ENCODE data around the gene NTSR2. TPM values are rescaled to one million over a fixed set of nuclear protein-coding genes. Genes with fewer than 3 reads are reported as not detected.

NTSR2 gene
- total and polyA plus RNA-seq, 2 of the 8 experiments (the other 6 are each of a cell fraction or from before 2014, with no cell fraction given), result 0.05 TPM; not detected in 1

DNA sequence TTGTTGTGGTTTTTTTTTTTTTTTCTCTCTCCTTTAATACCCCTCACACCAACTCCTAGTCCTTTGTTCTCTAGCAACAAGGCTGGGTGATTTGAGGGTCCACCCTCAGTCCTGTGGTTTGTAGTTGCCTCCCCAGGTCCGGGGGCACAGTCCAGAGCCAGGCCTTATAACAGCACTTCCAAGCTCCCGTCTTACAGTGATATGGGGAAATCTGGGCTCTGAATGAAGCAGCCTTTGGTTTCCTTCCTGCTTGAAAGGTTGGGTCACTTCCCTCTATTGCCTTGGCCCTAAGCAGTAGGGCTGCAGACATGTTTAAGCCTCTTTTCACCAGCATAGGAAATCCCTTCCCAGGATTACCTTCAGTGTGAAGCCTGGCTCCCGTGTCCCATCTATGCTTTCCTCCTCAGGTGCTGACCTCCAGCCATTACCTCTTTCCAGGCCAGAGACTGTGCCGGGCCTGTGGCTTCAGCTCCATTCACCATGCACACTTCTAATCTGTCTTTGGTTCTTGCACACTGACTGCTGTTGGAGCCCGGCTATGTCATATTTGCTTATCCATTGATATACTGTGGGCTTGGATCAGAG, 21.2 kb upstream of the NTSR2 start:
- FAIRE-seq, result no peak
- CTCF ChIA-PET (ENCODE audit: partially characterized antibody), result interaction anchor here (0.7 to 10.9 kb wide), 5 partner anchors 9 to 440 kb away, joined by 3 to 91 read pairs (median 25); partner anchors contain the start of gene LPIN1
- Histone ChIP-seq H2AFZ (ENCODE audit: low read length) (0 out of 2 replicates have a peak overlapping the region, but pooled peaks have one; percentile 15), H3K9ac (replicated peaks in 1 of 4; ENCODE audit: extremely low read depth in 1 of 4, low read depth in 3 of 4, low read length in 3 of 4) (no peak overlapping the region), H2BK15ac (ENCODE audit: low read length) (no peak overlapping the region), H3K23me2 (ENCODE audit: low read depth, low read length) (no peaks in the 10 kb centered on the region), H2AK5ac (ENCODE audit: low read depth, low read length) (no peak overlapping the region), H3K4me3 (ENCODE audit: extremely low read depth in 1 of 4, insufficient read depth in 2 of 4, low read depth in 3 of 4, low read length in 4 of 4) (no peak overlapping the region), H2BK12ac (ENCODE audit: low read depth, low read length) (no peak overlapping the region), H3K79me1 (ENCODE audit: low read depth, low read length) (no peaks in the 10 kb centered on the region), H4K8ac (ENCODE audit: extremely low read depth, insufficient read depth, low read length) (no peak overlapping the region), H4K91ac (replicated peaks; ENCODE audit: insufficient read length, low read length) (no peak overlapping the region), H2BK5ac (ENCODE audit: low read depth, low read length) (no peak overlapping the region), H3K14ac (ENCODE audit: insufficient read length) (no peak overlapping the region), H2BK120ac (replicated peaks; ENCODE audit: low read depth, low read length) (no peak overlapping the region), H3K56ac (replicated peaks; ENCODE audit: insufficient read length, low read depth, low read length) (no peak overlapping the region), H4K20me1 (replicated peaks in 1 of 2; ENCODE audit: control insufficient read depth in 1 of 2, insufficient read depth in 2 of 2, low read length in 2 of 2) (no peaks in the 10 kb centered on the region), H3K4ac (replicated peaks; ENCODE audit: insufficient read length, low read depth, low read length) (no peak overlapping the region), H3K79me2 (ENCODE audit: control insufficient read depth in 1 of 2, insufficient read depth in 2 of 2, low read length in 2 of 2) (no peaks in the 10 kb centered on the region), H3K4me1 (replicated peaks in 1 of 4; ENCODE audit: control insufficient read depth in 3 of 4, insufficient read depth in 4 of 4, low read length in 3 of 4) (no peaks in the 10 kb centered on the region; a peak in 1 of 7 replicates), H3K36me3 (ENCODE audit: control insufficient read depth in 2 of 4, insufficient read depth in 4 of 4, low read length in 3 of 4) (no peaks in the 10 kb centered on the region), H3K27me3 (replicated peaks in 1 of 4; ENCODE audit: control insufficient read depth in 3 of 4, extremely low read depth in 1 of 4, insufficient read depth in 3 of 4, low read length in 3 of 4) (peaks cover 0 to 2% (median 0%) of the 10 kb centered on the region in 4 experiments; a peak in 1 of 7 replicates), H3K18ac (ENCODE audit: extremely low read depth, low read length) (no peak overlapping the region), H3K27ac (ENCODE audit: low read depth, low read length) (no peak overlapping the region; the same call in 1 of the 2 replicates), H2BK20ac (ENCODE audit: low read length) (no peak overlapping the region), H3K23ac (ENCODE audit: insufficient read length) (no peak overlapping the region), H4K5ac (ENCODE audit: insufficient read length, low read depth, low read length) (no peak overlapping the region), H3K9me3 (ENCODE audit: insufficient read depth in 2 of 2, low read depth in 1 of 2, low read length in 1 of 2) (no peaks in the 10 kb centered on the region), H3K4me2 (ENCODE audit: insufficient read depth in 1 of 2, low read depth in 2 of 2, low read length in 2 of 2) (no peak overlapping the region)
- POLR2A ChIA-PET (ENCODE audit: partially characterized antibody), result no interaction called here
- TF ChIP-seq, protein P1, sequence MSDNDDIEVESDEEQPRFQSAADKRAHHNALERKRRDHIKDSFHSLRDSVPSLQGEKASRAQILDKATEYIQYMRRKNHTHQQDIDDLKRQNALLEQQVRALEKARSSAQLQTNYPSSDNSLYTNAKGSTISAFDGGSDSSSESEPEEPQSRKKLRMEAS (IDR thresholded peaks at IDR 0.05), result no peak
- DNase-seq (ENCODE audit: low read depth in 1 of 2, low spot score in 2 of 2), result no peak
- 85% methylated on average over 5 of the region's 5 CpGs; no CpG with 5 or more reads in 1 of the 2 experiments for WGBS, 2 experiments (ENCODE audit: extremely low coverage in 1 of 2, insufficient coverage in 1 of 2, insufficient read length in 1 of 2, insufficient replicate concordance in 2 of 2, low coverage in 1 of 2, low lambda C conversion rate in 2 of 2, missing lambda C conversion rate in 1 of 2)
